Fibroblast of lung (primary cell): ENCODE results near the gene DCUN1D1.

ENCODE experiments used
- CTCF ChIP-seq, 2 donors: IDR thresholded peaks in 1 of 2; conservative IDR thresholded peaks in 1 of 2; 1 replicate in 1 of 2; 2 replicates in 1 of 2; pipeline ENCODE4 v1.5.1; 2011 to 2012; ENCODE audit warnings: low read length in 2 of 2, control low read depth in 1 of 2, inconsistent platforms in 1 of 2, low read depth in 1 of 2, mild to moderate bottlenecking in 1 of 2
- EZH2 ChIP-seq: IDR thresholded peaks from 2 replicates; pipeline ENCODE4 v1.5.1; 2012; ENCODE audit warnings: low read length, control low read depth, mild to moderate bottlenecking; ENCODE audit errors: missing control alignments

DNA sequence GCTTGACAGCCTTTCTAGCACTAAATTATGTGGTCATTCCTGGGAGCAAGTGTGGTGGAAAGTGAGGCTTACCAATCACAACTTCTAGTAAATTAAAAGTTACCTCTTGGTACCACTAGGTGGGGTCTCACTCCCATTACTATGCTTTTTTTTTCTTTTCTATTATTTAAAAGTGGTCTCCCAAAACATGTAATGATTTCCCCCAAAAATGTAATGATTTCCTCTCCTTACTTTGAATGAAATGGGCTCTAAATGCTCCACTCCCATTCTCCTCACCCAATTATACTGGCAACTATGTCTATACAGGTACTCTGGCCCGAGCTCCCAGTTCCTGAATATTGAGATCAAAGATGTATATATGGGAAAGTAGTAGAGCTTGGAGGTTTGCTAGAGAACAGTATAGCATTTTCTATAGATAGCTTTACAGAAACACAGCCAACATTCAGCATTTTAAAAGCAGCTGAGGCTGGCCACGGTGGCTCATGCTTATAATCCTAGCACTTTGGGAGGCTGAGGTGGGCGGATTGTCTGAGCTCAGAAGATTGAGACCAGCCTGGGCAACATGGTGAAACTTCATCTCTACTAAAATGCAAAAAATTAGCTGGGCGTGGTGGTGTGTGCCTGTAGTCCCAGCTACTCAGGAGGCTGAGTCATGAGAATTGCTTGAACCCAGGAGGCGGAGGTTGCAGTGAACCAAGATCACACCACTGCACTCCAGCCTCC, 70.9 kb downstream of the DCUN1D1 start:
- TF ChIP-seq CTCF (conservative IDR thresholded peaks at IDR 0.05 in 1 of 2, IDR thresholded peaks at IDR 0.05 in 1 of 2; ENCODE audit: low read depth in 1 of 2, low read length in 2 of 2), result peak; percentile 39 to 54
- no peak for TF ChIP-seq EZH2
